ENCODE results near the gene MACROD2.

GRCh38 chr20:15201602-15202001, 1206.3 kb downstream of the MACROD2 start:
- TF ChIP-seq POLR2A (IDR thresholded peaks at IDR 0.05) (no peak), CTCF (IDR thresholded peaks at IDR 0.05) (no peak)

Measured in tibial nerve (tissue), 3 donors.